Caco-2 (cell line): Measurements from ENCODE around the gene SOS1. TPM values are rescaled to one million over a fixed set of nuclear protein-coding genes. Genes with fewer than 3 reads are reported as not detected.

Experiments used
- BruUV-seq: library from RNA; stranded (reverse); fragments of 400-500 nt; replicated peaks from 2 replicates; lab custom pipeline; 2021; lab: Mats Ljungman, UMichigan
- CTCF ChIA-PET: fragments of 300-600 bp; sonication (Branson Sonifier 250); formaldehyde crosslinking; loops from one replicate; lab custom pipeline; 2022; ENCODE audit warnings: antibody characterized with exemption; lab: Charles Lee
- POLR2A ChIA-PET: fragments of 300-600 bp; sonication (Branson Sonifier 250); formaldehyde crosslinking; loops from one replicate; lab custom pipeline; 2022; ENCODE audit warnings: antibody characterized with exemption; lab: Charles Lee
- DNase-seq, 2 experiments: peaks; one replicate each; pipeline versions ENCODE4 v3.0.0 to v3.0.0-alpha.2; 2020 to 2022
- H3K27me3 ChIP-seq: replicated peaks from 2 replicates; pipeline ENCODE4 v1.6.0; 2011; ENCODE audit warnings: low read length; ENCODE audit not compliant: control insufficient read depth, insufficient read depth
- H3K36me3 ChIP-seq: 2 replicates; pipeline ENCODE4 v1.5.1; 2011; ENCODE audit warnings: low read length; ENCODE audit not compliant: control insufficient read depth, insufficient read depth
- H3K4me1 ChIP-seq: fragments of 250-450 bp; sonication (Bioruptor Pico); 2 replicates; pipeline ENCODE4 v1.5.1; 2020; ENCODE audit warnings: mild to moderate bottlenecking
- H3K4me3 ChIP-seq: 2 replicates; pipeline ENCODE4 v1.5.1; 2011; ENCODE audit warnings: low read depth, mild to moderate bottlenecking, control low read depth, low read length
- H3K9me3 ChIP-seq: fragments of 250-450 bp; sonication (Bioruptor Pico); 2 replicates; pipeline ENCODE4 v1.5.1; 2020; ENCODE audit warnings: mild to moderate bottlenecking, moderate library complexity
- H3K27ac Mint-ChIP-seq: one replicate; pipeline ENCODE4 v1.8.0; 2022; ENCODE audit warnings: mixed read lengths; ENCODE audit not compliant: unreplicated experiment
- H3K27me3 Mint-ChIP-seq: one replicate; pipeline ENCODE4 v1.8.0; 2022; ENCODE audit warnings: mixed read lengths; ENCODE audit not compliant: insufficient read depth, unreplicated experiment
- H3K36me3 Mint-ChIP-seq: one replicate; pipeline ENCODE4 v1.8.0; 2022; ENCODE audit warnings: mild to moderate bottlenecking, mixed read lengths; ENCODE audit not compliant: insufficient read depth, unreplicated experiment
- H3K4me1 Mint-ChIP-seq: one replicate; pipeline ENCODE4 v1.8.0; 2022; ENCODE audit warnings: low read depth, mixed read lengths; ENCODE audit not compliant: unreplicated experiment
- H3K4me3 Mint-ChIP-seq: one replicate; pipeline ENCODE4 v1.8.0; 2022; ENCODE audit warnings: mild to moderate bottlenecking, moderate library complexity, mixed read lengths; ENCODE audit not compliant: unreplicated experiment
- H3K9me3 Mint-ChIP-seq: one replicate; pipeline ENCODE4 v1.8.0; 2022; ENCODE audit warnings: mixed read lengths; ENCODE audit not compliant: unreplicated experiment
- CTCF ChIP-seq, 2 experiments: fragments of 200-600 bp in 1 of 2; IDR thresholded peaks; 1 replicate in 1 of 2; 2 replicates in 1 of 2; pipeline versions ENCODE4 v1.5.1 to v1.8.0; 2011 to 2022; ENCODE audit warnings: antibody characterized with exemption in 1 of 2, control low read depth in 1 of 2, inconsistent platforms in 1 of 2, low read depth in 1 of 2, low read length in 1 of 2, mild to moderate bottlenecking in 1 of 2, moderate library complexity in 1 of 2; ENCODE audit not compliant: insufficient read depth in 1 of 2, severe bottlenecking in 1 of 2, unreplicated experiment in 1 of 2
- intact Hi-C: fragments of 100-400 bp; cut with micrococcal nuclease; formaldehyde crosslinking; loops from one replicate; pipeline ENCODE4 v1.10.0; 2022; ENCODE audit not compliant: unreplicated experiment
- total RNA-seq: library from RNA; stranded (reverse); gene quantifications from 2 replicates; pipeline ENCODE4 v1.2.3, GENCODE V29; 2022

Gene SOS1
- total RNA-seq, 1 experiment from 2014 or later = 49.7 TPM

- DNase-seq = no peak
- intact Hi-C loops = no loop called here
These were observed 86.9 kb downstream of the SOS1 start for GRCh38 chr2:39033980-39034379.

GRCh38 chr2:39027421-39027820 is 93.4 kb downstream of the SOS1 start:
- intact Hi-C loops = no loop called here
- no peaks in the 10 kb centered on the region for H3K27me3 ChIP-seq
- peaks cover 7% of the 10 kb centered on the region for H3K4me1 ChIP-seq
- peaks cover 18% of the 10 kb centered on the region for H3K36me3 Mint-ChIP-seq
- H3K9me3 ChIP-seq = no peaks in the 10 kb centered on the region
- no peak overlapping the region for H3K27ac Mint-ChIP-seq
- no TSS peak for BruUV-seq
- no peaks in the 10 kb centered on the region for H3K27me3 Mint-ChIP-seq
- no peak for DNase-seq
- CTCF ChIA-PET = no interaction called here
- H3K36me3 ChIP-seq = peaks cover under 1% of the 10 kb centered on the region; the same call in 1 of the 2 replicates
- no peak overlapping the region for H3K4me3 Mint-ChIP-seq
- TF ChIP-seq CTCF (IDR thresholded peaks at IDR 0.05; ENCODE audit: insufficient read depth in 1 of 2, low read depth in 1 of 2, low read length in 1 of 2, severe bottlenecking in 1 of 2, unreplicated experiment in 1 of 2) = no peak
- no peak overlapping the region for H3K4me3 ChIP-seq
- POLR2A ChIA-PET = no interaction called here
- H3K4me1 Mint-ChIP-seq = peaks cover 6% of the 10 kb centered on the region
- no peaks in the 10 kb centered on the region for H3K9me3 Mint-ChIP-seq

More at GRCh38 chr2:39033980-39034379, 86.9 kb downstream of the SOS1 start:
- Mint-ChIP-seq H3K4me3 (no peak overlapping the region), H3K4me1 (peaks cover 10% of the 10 kb centered on the region), H3K9me3 (no peaks in the 10 kb centered on the region), H3K36me3 (peaks cover 34% of the 10 kb centered on the region), H3K27me3 (no peaks in the 10 kb centered on the region), H3K27ac (no peak overlapping the region)
- Histone ChIP-seq H3K36me3 (no peaks in the 10 kb centered on the region), H3K9me3 (no peaks in the 10 kb centered on the region), H3K4me3 (no peak overlapping the region), H3K27me3 (no peaks in the 10 kb centered on the region), H3K4me1 (peaks cover 12% of the 10 kb centered on the region)
- no peak for TF ChIP-seq CTCF (IDR thresholded peaks at IDR 0.05; ENCODE audit: insufficient read depth in 1 of 2, low read depth in 1 of 2, low read length in 1 of 2, severe bottlenecking in 1 of 2, unreplicated experiment in 1 of 2)
- ChIA-PET CTCF (interaction anchor here (0.6 kb wide), 1 partner anchor 81 kb away, joined by 3 read pairs; no protein-coding TSS in a partner anchor), POLR2A (no interaction called here)
- no TSS peak for BruUV-seq

GRCh38 chr2:39024833-39025232 is 96.0 kb downstream of the SOS1 start:
- Histone ChIP-seq H3K4me3 (no peak overlapping the region), H3K9me3 (no peaks in the 10 kb centered on the region), H3K36me3 (peaks cover 2% of the 10 kb centered on the region; the same call in 1 of the 2 replicates), H3K27me3 (no peaks in the 10 kb centered on the region), H3K4me1 (no peaks in the 10 kb centered on the region)
- BruUV-seq = no TSS peak
- Mint-ChIP-seq H3K4me1 (no peaks in the 10 kb centered on the region), H3K27me3 (no peaks in the 10 kb centered on the region), H3K4me3 (no peak overlapping the region), H3K9me3 (no peaks in the 10 kb centered on the region), H3K27ac (no peak overlapping the region), H3K36me3 (peaks cover 9% of the 10 kb centered on the region)
- DNase-seq = no peak
- ChIA-PET CTCF (no interaction called here), POLR2A (interaction anchor here (0.6 kb wide), 1 partner anchor 167 kb away, joined by 3 read pairs; no protein-coding TSS in a partner anchor)
- intact Hi-C loops = no loop called here
- TF ChIP-seq CTCF (IDR thresholded peaks at IDR 0.05; ENCODE audit: insufficient read depth in 1 of 2, low read depth in 1 of 2, low read length in 1 of 2, severe bottlenecking in 1 of 2, unreplicated experiment in 1 of 2) = no peak
